Sigmoid colon (tissue), 7 donors: ENCODE results near the gene PGAP6. TPM values are rescaled to one million over a fixed set of nuclear protein-coding genes. Genes with fewer than 3 reads are reported as not detected.
"Not testable (repeated sequence)": the region's sequence is repeated elsewhere in the genome, so short reads cannot be mapped to it uniquely, and the experiment has no call there.

Experiments
- DNase-seq: peaks from one replicate; pipeline ENCODE4 v3.0.0-alpha.2; 2019
- H3K27ac ChIP-seq, 4 donors: fragments of 200-600 bp; sonication (generic); one replicate each; pipeline ENCODE4 v1.5.1; 2016 to 2019; ENCODE audit warnings: mild to moderate bottlenecking in 1 of 4
- H3K27me3 ChIP-seq, 3 donors: fragments of 200-600 bp; sonication (generic); one replicate each; pipeline ENCODE4 v1.5.1; 2019; ENCODE audit warnings: mild to moderate bottlenecking in 1 of 3
- H3K36me3 ChIP-seq, 4 donors: fragments of 200-600 bp; sonication (generic); one replicate each; pipeline ENCODE4 v1.5.1; 2016 to 2019
- H3K4me1 ChIP-seq, 4 donors: fragments of 200-600 bp; sonication (generic); one replicate each; pipeline ENCODE4 v1.5.1; 2017 to 2019
- H3K4me3 ChIP-seq, 4 donors: fragments of 200-600 bp; sonication (generic); one replicate each; pipeline ENCODE4 v1.5.1; 2017 to 2019; ENCODE audit warnings: mild to moderate bottlenecking in 2 of 4, moderate library complexity in 1 of 4
- H3K9me3 ChIP-seq, 4 donors: fragments of 200-600 bp in 3 of 4; sonication (generic) in 3 of 4; one replicate each; pipeline versions ENCODE4 v1.5.1 to v1.6.1; 2013 to 2019
- CTCF ChIP-seq, 4 experiments: fragments of 450-650 bp in 3 of 4; fragments of 200-600 bp in 1 of 4; IDR thresholded peaks; one replicate each; pipeline ENCODE4 v1.5.1; 2016 to 2019; ENCODE audit warnings: antibody characterized with exemption in 4 of 4, mild to moderate bottlenecking in 3 of 4, moderate library complexity in 2 of 4
- EP300 ChIP-seq, 4 donors: sonication (generic); formaldehyde crosslinking; IDR thresholded peaks; one replicate each; pipeline ENCODE4 v1.6.1; 2017; ENCODE audit warnings: antibody characterized with exemption in 4 of 4
- POLR2A ChIP-seq, 2 donors: fragments of 450-650 bp; IDR thresholded peaks; one replicate each; pipeline ENCODE4 v1.6.1; 2016; ENCODE audit warnings: antibody characterized with exemption in 2 of 2, mild to moderate bottlenecking in 2 of 2, moderate library complexity in 2 of 2
- POLR2AphosphoS5 ChIP-seq, 4 donors: sonication (generic); formaldehyde crosslinking; IDR thresholded peaks; one replicate each; pipeline ENCODE4 v1.6.1; 2017; ENCODE audit warnings: antibody characterized with exemption in 4 of 4
- WGBS, 2 donors: extraction: QIAGEN DNeasy Blood & Tissue Kit; methylation state at CpG; one replicate each; pipeline ENCODE4 v1.1.7; 2013; 5-methylcytosine and 5-hydroxymethylcytosine counted together
- intact Hi-C: fragments of 100-400 bp; cut with DNase I; formaldehyde crosslinking; loops from one replicate; pipeline ENCODE4 v1.15.1; 2023
- polyA plus RNA-seq, 3 donors: library from polyadenylated mRNA; stranded (reverse); fragments of 200-250 nt; gene quantifications; one replicate each; pipeline ENCODE4 v1.2.3, GENCODE V29; 2013
- total RNA-seq, 4 donors: library from RNA; depleted of rRNA; stranded (reverse); fragments of >200 nt; gene quantifications; one replicate each; pipeline ENCODE4 v1.1.0, GENCODE V29; 2016
- donor health status: healthy with polysubstance abuse.
- donor health status: Bipolar disorder and iron deficiency.
- donor health status: healthy.

Gene PGAP6
- total and polyA plus RNA-seq, 7 donors: 20.7 to 109 (median 26.6) TPM

GRCh38 chr16:363110-363765 is 18.5 kb downstream of the PGAP6 start:
- intact Hi-C loops: no loop called here
- 25 to 68% methylated on average over 20 of the region's 20 CpGs for whole genome bisulfite sequencing, 2 donors
- H3K4me3 ChIP-seq: no peak overlapping the region

GRCh38 chr16:362702-362999 is 19.1 kb downstream of the PGAP6 start:
- Histone ChIP-seq H3K27me3 (peaks cover 0 to 20% (median 13%) of the 10 kb centered on the region in 3 donors), H3K36me3 (peaks cover 5 to 14% (median 10%) of the 10 kb centered on the region in 4 donors)
- H3K9me3 ChIP-seq, DNase-seq, intact Hi-C loops, H3K27ac ChIP-seq, H3K4me1 ChIP-seq, H3K4me3 ChIP-seq: not testable (repeated sequence)
- 82 to 88% methylated on average over 24 of the region's 24 CpGs for WGBS, 2 donors

More at GRCh38 chr16:363110-363765, 18.5 kb downstream of the PGAP6 start:
- peaks cover 0 to 20% (median 13%) of the 10 kb centered on the region in 3 donors for H3K27me3 ChIP-seq
- H3K36me3 ChIP-seq: peaks cover 11 to 20% (median 15%) of the 10 kb centered on the region in 4 donors
- no peak for DNase-seq
- H3K27ac ChIP-seq: no peak overlapping the region
- TF ChIP-seq CTCF (IDR thresholded peaks at IDR 0.05) (no peak), POLR2A (IDR thresholded peaks at IDR 0.05) (no peak), EP300 (IDR thresholded peaks at IDR 0.05) (no peak)
- no peaks in the 10 kb centered on the region for H3K4me1 ChIP-seq
- no peaks in the 10 kb centered on the region for H3K9me3 ChIP-seq

GRCh38 chr16:361872-362701 is 19.7 kb downstream of the PGAP6 start:
- WGBS, 2 donors: 13 to 33% methylated on average over 30 of the region's 30 CpGs
- peak; percentile 85 for DNase-seq
- intact Hi-C loops: no loop called here
- no peak overlapping the region for H3K27ac ChIP-seq
- H3K4me3 ChIP-seq: no peak overlapping the region
- no peaks in the 10 kb centered on the region for H3K9me3 ChIP-seq
- H3K27me3 ChIP-seq: peaks cover 0 to 20% (median 13%) of the 10 kb centered on the region in 3 donors
- H3K36me3 ChIP-seq: peaks cover 2 to 9% (median 6%) of the 10 kb centered on the region in 4 donors
- no peaks in the 10 kb centered on the region for H3K4me1 ChIP-seq
- no peak for TF ChIP-seq EP300 (IDR thresholded peaks at IDR 0.05)
- peak; percentile 21 to 62 (median 57) for TF ChIP-seq CTCF (IDR thresholded peaks at IDR 0.05)

- WGBS, 2 donors: 81 to 89% methylated on average over 30 of the region's 30 CpGs
- Histone ChIP-seq H3K9me3 (no peaks in the 10 kb centered on the region), H3K36me3 (peaks cover 0 to 2% (median 0%) of the 10 kb centered on the region in 4 donors), H3K27ac (no peak overlapping the region), H3K4me3 (no peak overlapping the region), H3K4me1 (no peaks in the 10 kb centered on the region), H3K27me3 (peaks cover 0 to 20% (median 13%) of the 10 kb centered on the region in 3 donors)
- intact Hi-C loops: no loop called here
- DNase-seq: no peak
- no peak for TF ChIP-seq POLR2A (IDR thresholded peaks at IDR 0.05)
- TF ChIP-seq EP300 (IDR thresholded peaks at IDR 0.05): no peak
- no peak for TF ChIP-seq CTCF (IDR thresholded peaks at IDR 0.05)
- no peak for TF ChIP-seq POLR2AphosphoS5 (IDR thresholded peaks at IDR 0.05)
Observed at GRCh38 chr16:361341-361871, 20.4 kb downstream of the PGAP6 start.

GRCh38 chr16:360698-361336 is 21.0 kb downstream of the PGAP6 start:
- peaks cover 0 to 20% (median 13%) of the 10 kb centered on the region in 3 donors for H3K27me3 ChIP-seq
- no peak for DNase-seq
- intact Hi-C loops: no loop called here
- TF ChIP-seq CTCF (IDR thresholded peaks at IDR 0.05): no peak
- no peak for TF ChIP-seq EP300 (IDR thresholded peaks at IDR 0.05)
- TF ChIP-seq POLR2AphosphoS5 (IDR thresholded peaks at IDR 0.05): no peak
- TF ChIP-seq POLR2A (IDR thresholded peaks at IDR 0.05): no peak
- no peak overlapping the region for H3K27ac ChIP-seq
- H3K4me1 ChIP-seq: no peaks in the 10 kb centered on the region
- WGBS, 2 donors: 92 to 94% methylated on average over 47 of the region's 47 CpGs
- H3K4me3 ChIP-seq: no peak overlapping the region
- no peaks in the 10 kb centered on the region for H3K36me3 ChIP-seq
- no peaks in the 10 kb centered on the region for H3K9me3 ChIP-seq
